Cardiac muscle cell (in vitro differentiated cells and primary cell): ENCODE measurements around the gene ZFPM1. TPM values are rescaled to one million over a fixed set of nuclear protein-coding genes. Genes with fewer than 3 reads are reported as not detected.

Source experiments
- DNase-seq, 2 donors: peaks; one replicate each; pipeline versions ENCODE4 v3.0.0 to v3.0.0-alpha.2; 2010 to 2017; ENCODE audit warnings: low read depth in 1 of 2, low spot score in 1 of 2
- H3K27ac ChIP-seq: fragments of 200-600 bp; sonication (generic); 2 replicates; pipeline ENCODE4 v1.5.1; 2016
- H3K27me3 ChIP-seq: fragments of 200-600 bp; sonication (generic); 2 replicates; pipeline ENCODE4 v1.6.0; 2016; ENCODE audit warnings: control low read depth
- H3K36me3 ChIP-seq: fragments of 200-600 bp; sonication (generic); 2 replicates; pipeline ENCODE4 v1.5.1; 2016; ENCODE audit warnings: control low read depth
- H3K4me1 ChIP-seq: fragments of 200-600 bp; sonication (generic); 2 replicates; pipeline ENCODE4 v1.8.1; 2017; ENCODE audit warnings: low read depth, mild to moderate bottlenecking, mixed run types
- H3K4me3 ChIP-seq: fragments of 200-600 bp; sonication (generic); 2 replicates; pipeline ENCODE4 v1.5.1; 2016; ENCODE audit warnings: mild to moderate bottlenecking
- H3K9me3 ChIP-seq: fragments of 200-600 bp; sonication (generic); 2 replicates; pipeline ENCODE4 v1.5.1; 2017; ENCODE audit warnings: low read depth, mild to moderate bottlenecking, control low read depth
- polyA plus RNA-seq: library from polyadenylated mRNA; unstranded; fragments of >200 nt; fragmentation: Nextera tagmentation; extraction: Ambion mirVana; gene quantifications from 2 replicates; pipeline ENCODE4 v1.2.1, GENCODE V29; 2016
- total RNA-seq: library from RNA; depleted of rRNA; stranded (reverse); fragments of >200 nt; gene quantifications from 2 replicates; pipeline ENCODE4 v1.2.3, GENCODE V29; 2016
- TF ChIP-seq, protein P1 (sequence below): IDR thresholded peaks from 2 replicates; pipeline ENCODE4 v1.5.1; 2012; ENCODE audit warnings: low read depth, mild to moderate bottlenecking, low read length

Gene ZFPM1
- total and polyA plus RNA-seq, 2 experiments from 2014 or later = 7.6 to 9.4 TPM

DNA sequence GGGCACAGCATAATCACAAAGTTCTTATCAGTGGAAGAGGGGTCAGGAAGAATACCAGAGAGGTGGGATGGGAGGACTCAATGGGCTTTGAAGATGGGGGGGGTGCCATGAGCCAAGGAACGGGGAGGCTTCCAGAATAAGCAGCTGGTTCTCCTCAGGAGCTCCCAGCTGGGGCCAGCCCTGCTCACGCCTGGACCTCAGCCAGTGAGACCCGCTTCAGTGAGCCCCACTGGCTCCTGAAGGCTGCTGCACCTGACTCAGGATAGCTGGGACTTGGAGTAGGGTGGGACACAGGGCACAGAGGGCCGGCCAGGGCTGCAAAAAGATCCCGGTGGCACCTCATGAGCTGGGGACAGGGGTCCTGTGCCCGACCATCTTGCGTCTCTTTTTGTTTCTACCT lies 92.7 kb downstream of the ZFPM1 start:
- H3K4me1 ChIP-seq = no peaks in the 10 kb centered on the region
- H3K27me3 ChIP-seq = peaks cover 25% of the 10 kb centered on the region
- H3K4me3 ChIP-seq = no peak overlapping the region

DNA sequence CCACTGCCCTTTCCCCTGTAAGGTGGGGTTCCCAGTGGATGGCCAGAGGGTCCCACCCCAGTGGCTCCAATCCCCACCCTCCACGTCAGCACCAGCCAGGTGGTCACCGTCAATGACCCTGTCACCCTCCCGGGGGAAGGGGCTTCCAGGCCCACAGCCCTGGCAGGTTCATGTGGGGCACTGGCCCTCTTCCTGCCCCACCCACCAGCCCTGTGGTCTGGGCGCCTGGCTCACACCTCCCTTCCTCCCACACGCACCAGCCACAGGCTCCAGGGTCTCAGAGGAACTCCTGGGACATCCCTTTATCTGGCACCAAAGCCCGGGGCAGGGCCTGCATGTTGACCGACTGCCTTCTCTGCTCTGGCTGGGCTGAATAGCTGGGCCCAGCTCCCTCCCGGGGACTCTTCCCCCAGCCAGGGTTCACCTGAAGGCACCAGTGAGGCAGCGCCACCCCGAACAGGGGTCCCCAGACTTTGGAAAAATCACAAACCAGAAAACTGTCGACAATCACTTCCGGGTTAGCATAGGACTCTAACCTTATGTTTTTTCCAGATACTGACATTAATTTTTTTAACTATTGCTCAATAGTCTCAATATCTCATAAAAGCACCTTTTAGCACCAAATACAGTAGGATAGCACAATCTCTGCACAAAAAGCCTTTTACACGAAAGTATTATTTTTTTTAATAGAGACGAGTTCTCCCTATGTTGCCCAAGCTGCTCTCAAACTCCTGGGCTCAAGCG lies 95.2 kb downstream of the ZFPM1 start:
- Histone ChIP-seq H3K27ac (no peak overlapping the region), H3K36me3 (no peaks in the 10 kb centered on the region), H3K27me3 (peaks cover 25% of the 10 kb centered on the region), H3K4me1 (no peaks in the 10 kb centered on the region), H3K9me3 (no peaks in the 10 kb centered on the region), H3K4me3 (no peak overlapping the region)
- TF ChIP-seq, protein P1, sequence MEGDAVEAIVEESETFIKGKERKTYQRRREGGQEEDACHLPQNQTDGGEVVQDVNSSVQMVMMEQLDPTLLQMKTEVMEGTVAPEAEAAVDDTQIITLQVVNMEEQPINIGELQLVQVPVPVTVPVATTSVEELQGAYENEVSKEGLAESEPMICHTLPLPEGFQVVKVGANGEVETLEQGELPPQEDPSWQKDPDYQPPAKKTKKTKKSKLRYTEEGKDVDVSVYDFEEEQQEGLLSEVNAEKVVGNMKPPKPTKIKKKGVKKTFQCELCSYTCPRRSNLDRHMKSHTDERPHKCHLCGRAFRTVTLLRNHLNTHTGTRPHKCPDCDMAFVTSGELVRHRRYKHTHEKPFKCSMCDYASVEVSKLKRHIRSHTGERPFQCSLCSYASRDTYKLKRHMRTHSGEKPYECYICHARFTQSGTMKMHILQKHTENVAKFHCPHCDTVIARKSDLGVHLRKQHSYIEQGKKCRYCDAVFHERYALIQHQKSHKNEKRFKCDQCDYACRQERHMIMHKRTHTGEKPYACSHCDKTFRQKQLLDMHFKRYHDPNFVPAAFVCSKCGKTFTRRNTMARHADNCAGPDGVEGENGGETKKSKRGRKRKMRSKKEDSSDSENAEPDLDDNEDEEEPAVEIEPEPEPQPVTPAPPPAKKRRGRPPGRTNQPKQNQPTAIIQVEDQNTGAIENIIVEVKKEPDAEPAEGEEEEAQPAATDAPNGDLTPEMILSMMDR = no peak
- DNase-seq = no peak

More for the DNA sequence above, 92.7 kb downstream of the ZFPM1 start:
- DNase-seq = no peak
- no peaks in the 10 kb centered on the region for H3K9me3 ChIP-seq
- no peak overlapping the region for H3K27ac ChIP-seq
- TF ChIP-seq, protein P1 = no peak
- no peaks in the 10 kb centered on the region for H3K36me3 ChIP-seq

DNA sequence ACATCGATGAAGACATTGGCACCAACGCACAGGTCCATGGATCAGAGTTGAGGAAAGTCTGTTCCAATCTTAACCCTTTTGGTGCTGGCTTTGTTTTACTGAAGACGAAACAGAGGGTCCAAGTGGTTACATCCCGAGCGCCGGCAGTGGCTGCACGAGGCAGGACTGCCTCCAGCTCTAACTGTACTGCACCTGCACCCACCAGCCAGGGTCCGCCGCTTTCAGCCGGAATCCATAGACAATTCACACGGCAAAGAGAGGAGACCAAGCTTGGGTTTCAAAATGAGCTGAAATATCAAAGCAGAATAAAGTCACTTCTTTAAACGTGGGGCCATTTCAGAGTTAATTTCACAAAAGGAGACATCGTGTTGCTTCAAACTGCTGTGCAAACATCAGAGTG lies 95.9 kb downstream of the ZFPM1 start:
- Histone ChIP-seq H3K4me3 (no peak overlapping the region), H3K36me3 (no peaks in the 10 kb centered on the region), H3K9me3 (no peaks in the 10 kb centered on the region), H3K27ac (no peak overlapping the region), H3K4me1 (no peaks in the 10 kb centered on the region), H3K27me3 (peaks cover 25% of the 10 kb centered on the region)
- no peak for DNase-seq
- TF ChIP-seq, protein P1 = no peak

DNA sequence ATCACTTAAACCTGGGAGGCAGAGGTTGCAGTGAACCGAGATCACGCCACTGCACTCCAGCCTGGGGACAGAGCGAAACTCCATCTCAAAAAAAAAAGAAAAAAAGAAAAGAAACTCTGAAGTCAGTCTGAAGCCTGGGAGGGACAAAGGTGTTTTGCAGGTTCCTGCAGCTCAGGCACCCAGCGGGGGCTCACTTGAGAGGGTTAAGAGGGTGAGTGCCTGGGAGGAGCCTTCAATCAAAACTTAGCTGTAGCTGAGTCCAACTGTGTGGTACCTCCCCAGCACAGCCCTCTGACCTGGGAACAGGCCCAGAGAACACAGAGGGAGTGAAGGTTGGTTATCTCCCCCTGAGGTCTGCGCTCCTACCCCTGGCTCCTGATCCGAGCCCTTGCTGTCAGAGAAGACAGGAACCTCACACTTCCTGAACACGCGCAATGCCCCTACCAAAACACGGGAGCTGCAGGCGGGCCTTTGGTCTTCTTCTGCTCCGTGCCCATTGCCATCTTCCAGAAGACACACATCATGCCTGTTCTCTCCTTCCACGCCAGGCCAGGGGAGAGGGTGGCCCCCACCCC lies 96.7 kb downstream of the ZFPM1 start:
- H3K27me3 ChIP-seq = peaks cover 25% of the 10 kb centered on the region
- H3K4me1 ChIP-seq = no peaks in the 10 kb centered on the region
- no peaks in the 10 kb centered on the region for H3K36me3 ChIP-seq
- H3K27ac ChIP-seq = no peak overlapping the region
- no peak overlapping the region for H3K4me3 ChIP-seq
- TF ChIP-seq, protein P1 = no peak
- H3K9me3 ChIP-seq = no peaks in the 10 kb centered on the region
- DNase-seq = no peak

DNA sequence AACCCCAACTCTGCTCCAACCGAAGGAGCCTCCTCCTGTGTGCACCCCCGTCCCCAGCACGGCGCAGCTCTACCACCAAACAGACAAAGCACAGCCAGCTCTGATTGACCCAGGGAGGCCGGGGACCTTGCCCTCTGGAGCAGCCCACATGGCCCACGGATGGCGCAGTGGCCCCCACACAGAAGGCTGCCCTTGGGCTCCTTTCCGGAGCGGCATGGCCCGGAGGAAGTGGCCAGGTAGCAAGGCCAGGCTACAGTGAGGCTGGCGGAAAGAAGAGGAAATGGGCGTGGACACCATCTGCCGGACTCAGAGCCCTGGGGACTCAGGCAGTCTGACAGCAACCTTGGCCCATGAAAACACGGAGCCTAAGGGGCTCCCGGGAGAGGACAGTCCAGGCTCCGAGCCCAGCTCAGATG lies 97.2 kb downstream of the ZFPM1 start:
- H3K27ac ChIP-seq = no peak overlapping the region
- peaks cover 25% of the 10 kb centered on the region for H3K27me3 ChIP-seq
- no peak for DNase-seq
- H3K36me3 ChIP-seq = no peaks in the 10 kb centered on the region
- H3K9me3 ChIP-seq = no peaks in the 10 kb centered on the region
- H3K4me1 ChIP-seq = no peaks in the 10 kb centered on the region
- no peak overlapping the region for H3K4me3 ChIP-seq
- TF ChIP-seq, protein P1 = peak; percentile 3
